Measurements from ENCODE around the gene INSR. TPM values are rescaled to one million over a fixed set of nuclear protein-coding genes. Genes with fewer than 3 reads are reported as not detected.

INSR gene
- total RNA-seq, 2 experiments from 2014 or later, result 0.87 to 1.0 TPM

- CTCF ChIA-PET, result no interaction called here
- intact Hi-C loops (cut with micrococcal nuclease), result no loop called here
- POLR2A ChIA-PET, result no interaction called here
- Mint-ChIP-seq H3K4me3 (no peak overlapping the region), H3K9me3 (no peaks in the 10 kb centered on the region), H3K36me3 (ENCODE audit: low read depth) (no peaks in the 10 kb centered on the region), H3K27ac (no peak overlapping the region), H3K27me3 (peaks cover 13% of the 10 kb centered on the region), H3K4me1 (ENCODE audit: low read depth) (peaks cover 2% of the 10 kb centered on the region)
- ATAC-seq (no peak), DNase-seq (no peak)
- no peak for TF ChIP-seq CTCF (IDR thresholded peaks at IDR 0.05)
Observed at GRCh38 chr19:7288977-7289376, 5.2 kb downstream of the INSR start.

- intact Hi-C loops (cut with micrococcal nuclease), result no loop called here
- Mint-ChIP-seq H3K4me3 (no peak overlapping the region), H3K27ac (no peak overlapping the region), H3K9me3 (no peaks in the 10 kb centered on the region), H3K4me1 (ENCODE audit: low read depth) (peaks cover under 1% of the 10 kb centered on the region), H3K27me3 (peaks cover 11% of the 10 kb centered on the region), H3K36me3 (ENCODE audit: low read depth) (no peaks in the 10 kb centered on the region)
- POLR2A ChIA-PET, result no interaction called here
- DNase-seq, result no peak
- CTCF ChIA-PET, result no interaction called here
- TF ChIP-seq CTCF (IDR thresholded peaks at IDR 0.05), result no peak
- ATAC-seq, result no peak
Observed at GRCh38 chr19:7288131-7288530, 6.1 kb downstream of the INSR start.

DNA sequence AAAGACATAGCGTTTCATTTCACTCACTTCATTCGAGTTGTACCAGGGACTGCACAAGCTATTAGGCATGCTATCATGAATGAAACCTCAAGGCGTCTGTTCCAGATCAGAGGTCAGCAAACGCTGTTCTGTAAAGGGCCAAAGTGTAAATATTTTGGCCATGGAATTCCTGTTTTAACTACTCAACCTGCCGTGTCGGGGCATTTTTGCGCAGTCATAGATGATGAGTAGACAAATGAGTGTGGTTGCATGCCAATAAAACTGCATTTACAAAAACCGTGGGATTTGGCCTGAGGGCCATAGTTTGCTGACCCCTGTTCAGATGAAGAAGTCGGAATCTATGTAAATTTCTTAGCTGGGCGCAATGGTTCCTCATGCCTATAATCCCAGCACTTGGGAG lies 6.5 kb downstream of the INSR start:
- H3K9me3 Mint-ChIP-seq, result no peaks in the 10 kb centered on the region
- DNase-seq, result no peak
- no peak for ATAC-seq
- peaks cover 7% of the 10 kb centered on the region for H3K27me3 Mint-ChIP-seq
- no peaks in the 10 kb centered on the region for H3K36me3 Mint-ChIP-seq (ENCODE audit: low read depth)
- CTCF ChIA-PET, result no interaction called here
- no peak for TF ChIP-seq CTCF (IDR thresholded peaks at IDR 0.05)
- no peaks in the 10 kb centered on the region for H3K4me1 Mint-ChIP-seq (ENCODE audit: low read depth)
- H3K4me3 Mint-ChIP-seq, result no peak overlapping the region
- no peak overlapping the region for H3K27ac Mint-ChIP-seq
- intact Hi-C loops (cut with micrococcal nuclease), result no loop called here
- POLR2A ChIA-PET, result no interaction called here

GRCh38 chr19:7280940-7281666 lies 13.1 kb downstream of the INSR start:
- no peak for TF ChIP-seq CTCF (IDR thresholded peaks at IDR 0.05)
- no peaks in the 10 kb centered on the region for H3K36me3 Mint-ChIP-seq (ENCODE audit: low read depth)
- ATAC-seq, result no peak
- H3K27me3 Mint-ChIP-seq, result no peaks in the 10 kb centered on the region
- no peaks in the 10 kb centered on the region for H3K9me3 Mint-ChIP-seq
- no peak overlapping the region for H3K4me3 Mint-ChIP-seq
- ChIA-PET CTCF (no interaction called here), POLR2A (interaction anchor here (1.0 kb wide), 1 partner anchor 9 kb away, joined by 3 read pairs; no protein-coding TSS in a partner anchor)
- DNase-seq, result no peak
- H3K27ac Mint-ChIP-seq, result no peak overlapping the region
- intact Hi-C loops (cut with micrococcal nuclease), result no loop called here
- no peaks in the 10 kb centered on the region for H3K4me1 Mint-ChIP-seq (ENCODE audit: low read depth)

GRCh38 chr19:7272856-7273578 lies 21.2 kb downstream of the INSR start:
- H3K4me1 Mint-ChIP-seq (ENCODE audit: low read depth), result no peaks in the 10 kb centered on the region
- ATAC-seq (no peak), DNase-seq (no peak)
- ChIA-PET CTCF (interaction anchor here (1.2 to 2.0 kb wide), 2 partner anchors 10 to 54 kb away, joined by 4 to 6 read pairs; no protein-coding TSS in a partner anchor), POLR2A (no interaction called here)
- intact Hi-C loops (cut with micrococcal nuclease), result no loop called here
- H3K9me3 Mint-ChIP-seq, result no peaks in the 10 kb centered on the region
- TF ChIP-seq CTCF (IDR thresholded peaks at IDR 0.05), result no peak
- no peaks in the 10 kb centered on the region for H3K36me3 Mint-ChIP-seq (ENCODE audit: low read depth)
- H3K4me3 Mint-ChIP-seq, result no peak overlapping the region
- no peak overlapping the region for H3K27ac Mint-ChIP-seq
- H3K27me3 Mint-ChIP-seq, result no peaks in the 10 kb centered on the region

Measured in activated CD8-positive, alpha-beta T cell treated with anti-CD3 and anti-CD28 coated beads for 36 hours (primary cell).